Measurements from ENCODE around the gene KCNT2. TPM values are rescaled to one million over a fixed set of nuclear protein-coding genes. Genes with fewer than 3 reads are reported as not detected.
"Not testable (repeated sequence)": the region's sequence is repeated elsewhere in the genome, so short reads cannot be mapped to it uniquely, and the experiment has no call there.

KCNT2 gene
- total RNA-seq, 4 donors from 2014 or later = 6.5 to 16.6 (median 8.0) TPM

GRCh38 chr1:196651637-196652215, 43.5 kb upstream of the KCNT2 start, which contains the start of gene CFH:
Gene CFH, plus strand, starts transcription at chr1:196652043. Its CDS starts 75 bp downstream, at chr1:196652118.
- WGBS = 31% methylated on average over 5 of the region's 5 CpGs
- H3K9me3 ChIP-seq = no peaks in the 10 kb centered on the region
- H3K27me3 ChIP-seq = no peaks in the 10 kb centered on the region
- H3K4me3 ChIP-seq = peak within 1 kb of the TSS; percentile 15 to 52 (median 32)
- TF ChIP-seq POLR2AphosphoS5 (IDR thresholded peaks at IDR 0.05) (peak in 1 of 2 donors; percentile 75), EP300 (IDR thresholded peaks at IDR 0.05) (no peak), CTCF (IDR thresholded peaks at IDR 0.05) (no peak)
- intact Hi-C loops (cut with DNase I) = no loop called here
- H3K4me1 ChIP-seq = no peaks in the 10 kb centered on the region
- no peak for DNase-seq (ENCODE audit: extremely low spot score)
- H3K36me3 ChIP-seq = no peaks in the 10 kb centered on the region
- H3K27ac ChIP-seq (replicated peaks in 1 of 4) = peak within 1 kb of the TSS; percentile 1 to 42 (median 17)

- Histone ChIP-seq H3K27ac (replicated peaks in 1 of 4) (peak overlapping the region in 3 of 4 donors; percentile 12 to 42 (median 22)), H3K9me3 (no peaks in the 10 kb centered on the region), H3K4me3 (peak overlapping the region in 1 of 4 donors; percentile 52), H3K36me3 (no peaks in the 10 kb centered on the region), H3K4me1 (no peaks in the 10 kb centered on the region), H3K27me3 (no peaks in the 10 kb centered on the region)
- TF ChIP-seq POLR2AphosphoS5 (IDR thresholded peaks at IDR 0.05) = no peak
- TF ChIP-seq CTCF (IDR thresholded peaks at IDR 0.05) = no peak
- TF ChIP-seq POLR2A (IDR thresholded peaks at IDR 0.05; ENCODE audit: low read depth) = no peak
- no peak for TF ChIP-seq EP300 (IDR thresholded peaks at IDR 0.05)
- WGBS = 91% methylated on average over 3 of the region's 3 CpGs
- no peak for DNase-seq (ENCODE audit: extremely low spot score)
- intact Hi-C loops (cut with DNase I) = no loop called here
These were observed 42.8 kb upstream of the KCNT2 start for GRCh38 chr1:196651079-196651478.

GRCh38 chr1:196650403-196650802, 42.2 kb upstream of the KCNT2 start:
- intact Hi-C loops (cut with DNase I) = no loop called here
- H3K4me1 ChIP-seq = no peaks in the 10 kb centered on the region
- no peaks in the 10 kb centered on the region for H3K9me3 ChIP-seq
- 97% methylated on average over 11 of the region's 12 CpGs for WGBS
- H3K27me3 ChIP-seq = no peaks in the 10 kb centered on the region
- H3K36me3 ChIP-seq = no peaks in the 10 kb centered on the region
- H3K27ac ChIP-seq (replicated peaks in 1 of 4) = no peak overlapping the region
- no peak overlapping the region for H3K4me3 ChIP-seq
- DNase-seq (ENCODE audit: extremely low spot score) = no peak
- TF ChIP-seq POLR2A (IDR thresholded peaks at IDR 0.05; ENCODE audit: low read depth) (no peak), EP300 (IDR thresholded peaks at IDR 0.05) (no peak), CTCF (IDR thresholded peaks at IDR 0.05) (no peak), POLR2AphosphoS5 (IDR thresholded peaks at IDR 0.05) (no peak)

GRCh38 chr1:196649990-196650389, 41.8 kb upstream of the KCNT2 start:
- 94% methylated on average over 11 of the region's 12 CpGs for WGBS
- TF ChIP-seq CTCF (IDR thresholded peaks at IDR 0.05) (no peak), POLR2AphosphoS5 (IDR thresholded peaks at IDR 0.05) (no peak), POLR2A (IDR thresholded peaks at IDR 0.05; ENCODE audit: low read depth) (no peak), EP300 (IDR thresholded peaks at IDR 0.05) (no peak)
- intact Hi-C loops (cut with DNase I) = no loop called here

GRCh38 chr1:196640976-196641375, 32.7 kb upstream of the KCNT2 start:
- TF ChIP-seq POLR2AphosphoS5 (IDR thresholded peaks at IDR 0.05) (no peak), CTCF (IDR thresholded peaks at IDR 0.05) (no peak), EP300 (IDR thresholded peaks at IDR 0.05) (no peak), POLR2A (IDR thresholded peaks at IDR 0.05; ENCODE audit: low read depth) (no peak)
- H3K9me3 ChIP-seq = no peaks in the 10 kb centered on the region
- intact Hi-C loops (cut with DNase I) = no loop called here
- H3K36me3 ChIP-seq = no peaks in the 10 kb centered on the region
- no peak overlapping the region for H3K4me3 ChIP-seq
- no peaks in the 10 kb centered on the region for H3K27me3 ChIP-seq
- no peaks in the 10 kb centered on the region for H3K4me1 ChIP-seq
- WGBS = 89% methylated on average over 1 of the region's 1 CpG
- no peak overlapping the region for H3K27ac ChIP-seq (replicated peaks in 1 of 4)
- DNase-seq (ENCODE audit: extremely low spot score) = no peak

More at GRCh38 chr1:196649990-196650389, 41.8 kb upstream of the KCNT2 start:
- Histone ChIP-seq H3K27me3 (no peaks in the 10 kb centered on the region), H3K4me1 (no peaks in the 10 kb centered on the region), H3K27ac (replicated peaks in 1 of 4) (no peak overlapping the region), H3K36me3 (no peaks in the 10 kb centered on the region), H3K4me3 (no peak overlapping the region), H3K9me3 (no peaks in the 10 kb centered on the region)
- no peak for DNase-seq (ENCODE audit: extremely low spot score)

- intact Hi-C loops (cut with DNase I); H3K27ac ChIP-seq (replicated peaks in 1 of 4); DNase-seq (ENCODE audit: extremely low spot score); H3K9me3 ChIP-seq; H3K36me3 ChIP-seq; H3K4me3 ChIP-seq; H3K4me1 ChIP-seq; H3K27me3 ChIP-seq: not testable (repeated sequence)
- WGBS = 79% methylated on average over 5 of the region's 5 CpGs
These were observed 31.1 kb upstream of the KCNT2 start for GRCh38 chr1:196639291-196639690.
